Stimulated activated CD4-positive, alpha-beta T cell treated with anti-CD3 and anti-CD28 coated beads, Interleukin-4, amount 100 ng/mL, for 1 hour (primary cell): Measurements from ENCODE around the gene INPP5F.
"Not testable (repeated sequence)": the region's sequence is repeated elsewhere in the genome, so short reads cannot be mapped to it uniquely, and the experiment has no call there.

Experiments used
- DNase-seq: peaks from one replicate; pipeline ENCODE4 v3.0.0-alpha.2; 2020

INPP5F gene

GRCh38 chr10:119821182-119821581 is 95.3 kb downstream of the INPP5F start:
- no peak for DNase-seq

- DNase-seq: no peak
Measured at GRCh38 chr10:119824299-119824698, 98.4 kb downstream of the INPP5F start.

- no peak for DNase-seq
Measured at GRCh38 chr10:119826771-119827170, 100.9 kb downstream of the INPP5F start.

- no peak for DNase-seq
Measured at GRCh38 chr10:119827430-119827829, 101.6 kb downstream of the INPP5F start.

- no peak for DNase-seq
Measured at GRCh38 chr10:119829429-119829828, 103.6 kb downstream of the INPP5F start.

GRCh38 chr10:119830851-119831250 is 105.0 kb downstream of the INPP5F start:
- no peak for DNase-seq

GRCh38 chr10:119831656-119832055 is 105.8 kb downstream of the INPP5F start:
- no peak for DNase-seq

- no peak for DNase-seq
Measured at GRCh38 chr10:119832951-119833350, 107.1 kb downstream of the INPP5F start.

- no peak for DNase-seq
Measured at GRCh38 chr10:119834188-119834587, 108.3 kb downstream of the INPP5F start.

GRCh38 chr10:119845656-119846055 is 119.8 kb downstream of the INPP5F start:
- DNase-seq: no peak

- DNase-seq: no peak
Measured at GRCh38 chr10:119849031-119849789, 123.4 kb downstream of the INPP5F start.

GRCh38 chr10:119849944-119850343 is 124.1 kb downstream of the INPP5F start:
- no peak for DNase-seq

GRCh38 chr10:119852277-119852676 is 126.4 kb downstream of the INPP5F start:
- no peak for DNase-seq

GRCh38 chr10:119852822-119853221 is 127.0 kb downstream of the INPP5F start:
- DNase-seq: no peak

GRCh38 chr10:119853574-119853973 is 127.7 kb downstream of the INPP5F start:
- DNase-seq: no peak

GRCh38 chr10:119858063-119858462 is 132.2 kb downstream of the INPP5F start:
- no peak for DNase-seq

- DNase-seq: no peak
Measured at GRCh38 chr10:119859420-119860258, 133.8 kb downstream of the INPP5F start.

- DNase-seq: no peak
Measured at GRCh38 chr10:119860866-119861607, 135.2 kb downstream of the INPP5F start.

GRCh38 chr10:119862524-119862923 is 136.7 kb downstream of the INPP5F start:
- no peak for DNase-seq

- no peak for DNase-seq
Measured at GRCh38 chr10:119863951-119864565, 138.2 kb downstream of the INPP5F start.

GRCh38 chr10:119865699-119866240 is 139.9 kb downstream of the INPP5F start:
- DNase-seq: no peak

- DNase-seq: no peak
Measured at GRCh38 chr10:119867317-119867716, 141.5 kb downstream of the INPP5F start.

- DNase-seq: not testable (repeated sequence)
Measured at GRCh38 chr10:119869398-119869797, 143.5 kb downstream of the INPP5F start.
